Fibroblast of skin of back (primary cell): Measurements from ENCODE around the gene GADD45G.

Experiments used
- DNase-seq: peaks from one replicate; pipeline ENCODE4 v3.0.0-alpha.2; 2013

Gene GADD45G

GRCh38 chr9:89592963-89593726 lies 11.7 kb upstream of the GADD45G start:
- DNase-seq, result peak; percentile 60

GRCh38 chr9:89593727-89594427 lies 10.9 kb upstream of the GADD45G start:
- DNase-seq, result peak; percentile 29

- DNase-seq, result no peak
Measured at GRCh38 chr9:89594811-89595550, 9.8 kb upstream of the GADD45G start.

- DNase-seq, result no peak
Measured at GRCh38 chr9:89595646-89596045, 9.2 kb upstream of the GADD45G start.

- no peak for DNase-seq
Measured at GRCh38 chr9:89596937-89597555, 7.8 kb upstream of the GADD45G start.

GRCh38 chr9:89597711-89598362 lies 7.0 kb upstream of the GADD45G start:
- DNase-seq, result peak; percentile 52

GRCh38 chr9:89598363-89598713 lies 6.5 kb upstream of the GADD45G start:
- DNase-seq, result no peak

GRCh38 chr9:89598926-89599325 lies 5.9 kb upstream of the GADD45G start:
- no peak for DNase-seq

GRCh38 chr9:89600831-89601230 lies 4.0 kb upstream of the GADD45G start:
- no peak for DNase-seq

GRCh38 chr9:89601306-89601705 lies 3.5 kb upstream of the GADD45G start:
- DNase-seq, result no peak

- DNase-seq, result no peak
Measured at GRCh38 chr9:89601856-89602562, 2.8 kb upstream of the GADD45G start.

- DNase-seq, result peak; percentile 63
Measured at GRCh38 chr9:89602978-89603766, 1.6 kb upstream of the GADD45G start.

GRCh38 chr9:89603767-89604665 lies 796 bp upstream of the GADD45G start:
- peak; percentile 22 for DNase-seq

- peak; percentile 32 for DNase-seq
Measured at GRCh38 chr9:89605465-89606048, 745 bp downstream of the GADD45G start.

GRCh38 chr9:89606049-89606623 lies 1.3 kb downstream of the GADD45G start:
- DNase-seq, result peak; percentile 53

GRCh38 chr9:89606624-89607311 lies 2.0 kb downstream of the GADD45G start:
- peak; percentile 60 for DNase-seq

GRCh38 chr9:89608641-89609335 lies 4.0 kb downstream of the GADD45G start:
- no peak for DNase-seq
